ENCODE data around the gene PTPRU.
"Not testable (repeated sequence)": the region's sequence is repeated elsewhere in the genome, so short reads cannot be mapped to it uniquely, and the experiment has no call there.

The PTPRU gene

DNA sequence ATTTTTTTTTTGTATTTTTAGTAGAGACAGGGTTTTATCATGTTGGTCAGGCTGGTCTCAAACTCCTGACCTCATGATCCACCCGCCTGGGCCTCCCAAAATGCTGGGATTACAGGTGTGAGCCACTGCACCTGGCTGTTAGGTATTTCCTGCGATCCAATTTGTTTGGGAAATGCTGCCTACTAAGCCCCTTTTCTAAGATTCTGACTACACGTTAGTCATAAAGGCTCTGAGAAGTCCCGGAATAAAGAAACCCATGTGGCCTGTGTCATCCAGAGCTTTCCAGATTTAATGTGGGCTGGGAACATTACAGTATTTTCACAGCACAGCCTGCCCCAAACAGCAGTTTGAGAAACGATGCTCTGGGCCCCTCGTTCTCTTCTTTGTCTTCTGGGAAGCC is 14.1 kb upstream of the PTPRU start:
- not testable (repeated sequence) for DNase-seq

GRCh38 chr1:29222686-29223085 is 13.6 kb upstream of the PTPRU start:
- no peak for DNase-seq

DNA sequence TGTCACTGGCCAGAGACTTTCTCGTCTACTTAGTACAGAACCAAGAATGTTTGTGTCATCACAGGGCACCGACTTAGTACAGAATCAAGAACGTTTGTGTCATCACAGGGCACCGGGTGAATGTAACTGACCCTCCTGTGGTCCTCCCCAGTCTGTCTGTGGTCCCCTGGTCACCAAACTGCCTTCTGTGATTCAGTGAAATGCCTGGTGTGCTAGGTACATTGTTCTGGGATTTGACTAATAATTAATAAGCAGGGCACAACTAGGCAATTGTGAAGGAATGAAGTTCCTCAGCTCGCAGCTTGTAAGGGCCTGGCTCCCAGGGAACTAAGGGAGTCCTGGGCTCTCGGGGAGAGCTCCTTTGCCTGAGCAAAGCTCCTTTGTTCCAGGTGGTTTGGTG is 12.8 kb upstream of the PTPRU start:
- DNase-seq = no peak

DNA sequence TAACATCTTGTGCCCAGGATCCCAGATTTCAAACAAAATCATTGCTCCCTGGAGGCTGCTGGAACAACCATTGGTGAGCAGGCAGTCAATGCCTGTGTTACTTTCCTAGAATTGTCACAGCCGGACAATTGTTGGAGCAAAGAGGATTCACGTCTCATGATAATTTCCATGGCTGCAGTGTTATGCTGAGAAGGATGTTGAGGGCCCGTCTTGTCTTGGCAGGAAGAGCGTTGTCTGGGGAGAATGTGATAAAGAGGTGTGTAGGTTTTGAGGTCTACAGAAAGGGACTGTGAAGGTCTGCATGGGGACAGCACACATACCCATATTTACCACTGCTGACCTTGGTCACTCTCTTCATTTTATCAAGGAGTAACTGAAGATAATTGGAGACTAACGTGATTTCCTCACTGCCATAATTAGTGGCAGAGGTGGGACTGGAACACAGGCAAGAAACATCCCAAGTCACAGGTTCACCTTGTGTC is 11.9 kb upstream of the PTPRU start:
- no peak for DNase-seq

GRCh38 chr1:29225361-29225760 is 11.0 kb upstream of the PTPRU start:
- no peak for DNase-seq

- no peak for DNase-seq
Measured at GRCh38 chr1:29227511-29227910, 8.8 kb upstream of the PTPRU start.

DNA sequence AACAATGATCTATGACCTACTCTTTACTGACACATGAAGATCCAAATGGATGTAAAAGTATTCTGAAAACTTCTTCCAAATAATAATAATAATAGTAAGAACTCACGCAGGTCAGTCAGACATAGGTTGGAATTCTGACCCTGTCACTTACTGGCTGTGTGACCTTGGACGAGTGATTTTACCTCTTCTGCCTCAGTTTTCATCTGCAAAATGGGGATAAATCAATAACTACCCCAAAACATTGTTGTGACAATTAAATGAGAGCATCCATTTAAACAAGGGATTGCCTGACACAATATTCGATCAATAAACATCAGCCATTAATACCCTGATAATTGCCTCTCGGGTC is 6.1 kb upstream of the PTPRU start:
- no peak for DNase-seq

DNA sequence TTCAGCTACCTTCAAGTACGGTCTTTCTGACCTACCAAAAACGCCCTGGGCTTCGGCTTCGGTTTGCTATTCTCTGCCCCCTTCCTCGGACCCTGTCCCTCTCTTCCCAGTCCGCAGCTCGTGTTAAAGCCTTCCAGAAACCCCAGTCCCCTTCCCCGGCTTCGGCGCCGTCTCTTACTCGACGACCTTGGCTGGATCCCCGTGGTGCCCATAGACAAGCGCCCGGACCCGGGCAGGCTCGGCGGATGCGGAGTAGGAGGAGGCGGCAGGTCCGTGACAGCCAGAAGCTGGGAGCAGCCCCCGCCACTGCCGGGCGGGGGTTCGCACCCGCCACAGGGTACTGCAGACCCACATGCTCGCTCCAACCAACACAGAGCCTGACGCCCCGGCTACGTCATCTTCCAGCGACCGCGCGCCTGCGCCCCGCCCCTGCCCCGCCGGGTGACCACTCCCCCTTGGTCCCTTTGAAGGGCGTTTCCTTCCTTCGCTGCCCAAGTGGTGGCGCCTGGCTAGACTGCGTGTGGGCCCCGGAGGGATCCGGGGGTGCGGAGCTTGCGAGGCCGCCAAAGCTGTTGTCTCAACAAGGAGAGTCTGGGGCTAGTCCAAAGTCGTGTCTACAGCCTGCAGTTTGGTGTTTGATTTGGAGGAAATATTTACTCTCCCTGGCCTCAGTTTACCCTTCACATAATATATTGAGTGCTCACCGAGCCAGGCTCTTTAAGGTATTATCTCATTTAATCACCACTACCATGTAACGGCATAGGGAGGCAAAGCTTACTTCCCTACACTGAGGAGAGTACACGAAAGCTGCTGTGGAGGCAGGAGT is 5.6 kb upstream of the PTPRU start, which contains the start of gene MECR:
MECR (minus strand) TSS at position 382 of the 826 bp plus-strand sequence; CDS start at position 354, 28 bp downstream.
- peak; percentile 77 to 91 for DNase-seq

GRCh38 chr1:29232387-29232786 is 3.9 kb upstream of the PTPRU start:
- DNase-seq = no peak

DNA sequence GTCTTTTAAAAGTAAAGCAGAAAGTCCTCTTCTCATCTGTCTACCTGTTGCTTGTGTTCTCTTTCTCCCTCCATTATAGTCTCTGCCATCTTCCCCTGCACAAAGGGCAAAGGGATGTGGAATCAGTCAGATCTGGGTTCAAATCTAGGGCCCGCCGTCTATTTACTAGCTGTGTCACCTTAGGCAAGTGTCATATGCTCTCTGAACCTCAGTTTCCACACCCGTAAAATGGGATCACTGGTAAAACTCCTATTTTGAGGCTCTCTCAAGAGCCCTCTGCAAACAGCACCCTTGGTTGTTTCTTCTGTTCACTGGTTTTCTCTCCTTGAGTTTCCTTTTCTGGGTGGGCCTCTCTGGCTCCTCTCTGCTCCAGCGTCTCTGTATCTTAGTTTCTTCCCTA is 2.6 kb upstream of the PTPRU start:
- no peak for DNase-seq

DNA sequence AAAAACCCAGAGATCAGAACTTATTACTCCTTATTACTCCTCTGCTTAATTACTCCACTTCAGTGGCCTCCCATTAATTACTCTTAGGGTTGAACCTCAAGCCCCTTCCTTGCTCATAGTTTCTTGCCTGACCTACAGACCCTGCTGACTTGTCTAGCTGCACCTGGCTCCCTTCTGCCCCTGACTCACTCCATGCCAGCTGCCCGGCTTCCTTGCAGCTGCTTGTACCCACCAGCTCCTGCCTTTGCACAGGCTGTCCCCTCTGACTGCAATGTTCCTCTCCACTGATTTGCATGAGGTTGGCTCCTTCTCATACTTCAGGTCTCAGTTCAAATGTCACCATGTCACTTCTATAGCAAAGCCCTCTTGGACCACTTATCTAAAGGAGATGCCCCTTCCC is 1.9 kb upstream of the PTPRU start:
- no peak for DNase-seq

- not testable (repeated sequence) for DNase-seq
Measured at GRCh38 chr1:29234881-29235280, 1.4 kb upstream of the PTPRU start.

GRCh38 chr1:29236712-29237128 is 398 bp downstream of the PTPRU start:
- DNase-seq = no peak

- no peak for DNase-seq
Measured at GRCh38 chr1:29237129-29237821, 953 bp downstream of the PTPRU start.

DNA sequence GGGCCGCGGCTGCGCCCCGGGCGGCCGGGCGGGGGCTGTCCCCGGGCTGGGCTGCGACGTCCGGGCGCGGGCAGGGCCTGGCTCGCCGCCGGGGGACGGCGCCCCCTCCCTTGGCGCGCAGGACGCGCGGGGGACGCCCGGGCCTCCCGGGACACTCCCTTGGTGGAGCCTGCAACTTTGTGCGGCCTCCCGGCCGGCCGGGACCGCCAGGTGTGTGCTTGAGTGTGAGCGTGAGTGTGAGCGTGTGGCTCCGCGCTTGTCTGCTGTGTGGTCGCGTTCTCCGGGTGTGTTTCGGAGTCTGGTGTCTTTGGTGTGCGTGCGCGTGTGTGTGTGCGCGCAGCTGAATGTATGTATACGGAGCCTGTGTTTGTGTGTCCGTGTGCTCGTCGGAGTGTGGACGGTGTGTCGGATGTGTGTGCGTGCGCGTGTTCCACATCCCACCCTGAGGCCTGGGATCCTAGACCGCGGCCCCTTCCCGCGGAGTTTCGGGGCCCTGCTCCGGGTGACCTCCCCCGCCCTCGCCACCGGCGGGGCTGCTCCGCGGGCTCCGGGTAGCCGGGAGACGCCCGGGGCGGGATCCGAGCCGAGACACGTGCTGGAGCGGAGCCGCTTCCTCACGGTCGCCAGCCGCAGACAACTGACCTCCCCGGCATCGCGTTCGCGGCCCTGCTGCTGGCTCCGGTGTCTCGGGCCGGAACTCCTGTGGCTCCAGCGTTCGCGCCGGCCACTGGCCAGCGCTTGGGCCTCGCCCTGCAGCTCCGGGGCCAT is 1.7 kb downstream of the PTPRU start:
- no peak for DNase-seq

- no peak for DNase-seq
Measured at GRCh38 chr1:29238620-29239002, 2.3 kb downstream of the PTPRU start.

DNA sequence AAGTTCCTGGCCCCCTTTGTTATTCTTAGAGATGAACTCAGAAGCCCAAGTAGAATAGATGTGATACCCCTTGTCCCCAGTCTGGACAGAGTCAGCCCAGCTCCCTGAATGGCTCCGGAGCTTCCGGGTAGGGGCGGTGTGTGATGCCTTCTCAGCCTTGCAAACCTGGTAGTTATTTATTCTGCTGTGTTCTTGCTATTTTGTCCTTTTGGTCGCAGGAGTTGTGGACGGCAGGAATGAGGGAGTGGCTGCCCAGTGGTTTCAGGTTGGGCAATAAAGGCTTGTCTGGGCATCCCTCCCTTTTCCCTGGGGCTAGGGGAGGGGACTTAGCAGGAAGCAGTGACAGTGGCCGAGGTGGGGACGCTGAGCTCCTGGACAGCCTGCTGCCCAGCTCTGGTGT is 2.8 kb downstream of the PTPRU start:
- no peak for DNase-seq

DNA sequence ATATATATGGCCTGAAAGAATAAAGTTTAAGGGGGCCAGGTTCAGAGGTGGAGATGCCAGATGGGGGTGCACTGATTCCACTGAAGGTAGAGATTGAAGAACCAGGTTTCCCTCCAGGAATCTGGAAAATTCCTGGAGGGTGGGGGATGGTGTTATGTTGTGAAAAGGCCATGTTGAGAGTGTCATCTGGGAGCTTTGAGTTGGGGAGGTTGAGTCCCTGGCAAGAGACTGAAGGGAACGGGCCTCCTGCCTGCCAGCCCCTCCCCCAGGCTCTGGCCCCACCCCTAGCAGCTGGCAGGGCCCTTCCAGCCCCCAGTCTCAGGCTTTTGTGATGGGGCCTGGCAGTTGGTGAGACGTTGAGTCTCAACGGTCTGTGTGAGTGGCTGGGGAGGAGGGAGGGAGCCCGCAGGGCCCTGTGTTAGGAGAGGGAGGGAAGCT is 4.1 kb downstream of the PTPRU start:
- DNase-seq = no peak

DNA sequence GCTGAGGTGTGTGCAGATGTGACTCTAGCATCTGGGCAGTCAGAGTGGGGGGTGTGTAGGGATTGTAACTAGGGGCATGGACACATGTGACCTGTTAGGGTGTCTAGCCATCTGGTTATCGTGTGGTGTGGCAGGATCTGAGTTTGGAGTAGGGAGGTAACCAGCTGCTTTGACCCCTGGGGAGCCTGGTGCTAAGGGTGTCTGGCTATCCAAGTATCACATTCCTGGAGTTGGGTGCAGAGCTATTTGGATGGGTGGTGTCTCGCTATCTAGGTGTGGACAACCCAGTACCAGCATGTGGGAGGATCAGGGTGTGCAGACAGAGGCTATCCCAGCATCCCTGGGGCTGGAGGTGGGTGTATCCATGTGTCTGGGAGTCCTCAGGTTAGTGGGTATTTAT is 4.7 kb downstream of the PTPRU start:
- DNase-seq = no peak

DNA sequence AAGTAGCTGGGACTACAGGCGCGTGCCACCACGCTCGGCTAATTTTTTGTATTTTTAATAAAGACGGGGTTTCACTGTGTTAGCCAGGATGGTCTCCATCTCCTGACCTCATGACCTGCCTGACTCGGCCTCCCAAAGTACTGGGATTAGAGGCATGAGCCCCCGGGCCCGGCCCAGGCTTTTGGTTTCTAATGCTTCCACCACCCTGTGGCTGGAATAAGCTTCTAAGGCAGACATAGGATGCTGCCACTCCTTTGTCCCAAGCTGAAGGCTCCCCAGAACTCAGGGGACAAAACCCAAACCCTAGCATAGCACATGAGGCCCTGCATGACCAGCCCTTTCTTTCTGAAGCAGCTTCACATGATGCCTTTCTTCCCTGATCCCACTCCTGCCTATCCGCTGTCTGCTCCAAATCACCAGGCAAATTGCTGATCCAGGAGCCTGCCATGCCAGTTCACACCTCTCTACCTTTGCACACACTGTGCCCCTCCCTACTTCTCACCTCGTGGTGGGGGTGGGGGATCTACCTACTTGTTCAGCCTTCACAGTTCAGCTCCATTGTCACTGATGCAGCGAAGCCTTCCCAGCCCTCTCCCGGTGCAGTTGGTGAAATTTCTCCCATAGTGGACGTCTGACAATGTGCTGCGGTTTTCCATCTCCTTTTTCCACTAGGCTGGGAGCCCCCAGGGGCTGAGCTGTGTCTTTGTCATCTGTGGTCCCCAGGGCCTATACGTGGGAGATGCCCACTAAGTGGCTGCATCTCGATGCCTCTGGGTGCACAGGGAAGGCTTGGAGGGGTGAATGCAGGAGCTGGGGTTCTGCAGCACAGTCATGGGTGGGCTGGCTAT is 6.9 kb downstream of the PTPRU start:
- DNase-seq = no peak

GRCh38 chr1:29243871-29244200 is 7.5 kb downstream of the PTPRU start:
- no peak for DNase-seq

- DNase-seq = no peak
Measured at GRCh38 chr1:29245261-29245660, 8.9 kb downstream of the PTPRU start.

GRCh38 chr1:29245876-29246275 is 9.6 kb downstream of the PTPRU start:
- DNase-seq = no peak
